OCI-LY1 (cell line): Measurements from ENCODE around the gene RGS2.
A peak's percentile ranks its signal among the peaks of the same experiment; 100 is the strongest.

Experiments
- H2AFZ ChIP-seq: fragments of 200-600 bp; sonication (generic), shearing (Covaris generic); 2 replicates; pipeline ENCODE4 v1.6.0; 2014; ENCODE audit warnings: antibody characterized with exemption, mild to moderate bottlenecking, low read length
- H3F3A ChIP-seq: fragments of 200-600 bp; sonication (generic), shearing (Covaris generic); 2 replicates; pipeline ENCODE4 v1.6.0; 2014; ENCODE audit warnings: mild to moderate bottlenecking, antibody characterized with exemption, low read length, moderate library complexity; ENCODE audit not compliant: insufficient read depth
- H3K27ac ChIP-seq: fragments of 200-600 bp; sonication (generic); 2 replicates; pipeline ENCODE4 v1.5.1; 2014; ENCODE audit warnings: low read length, mixed run types, mild to moderate bottlenecking, low read depth; ENCODE audit not compliant: poor library complexity, severe bottlenecking
- H3K27me3 ChIP-seq: fragments of 200-600 bp; sonication (generic); 2 replicates; pipeline ENCODE4 v1.6.0; 2014; ENCODE audit warnings: antibody characterized with exemption, mild to moderate bottlenecking, low read length, moderate library complexity; ENCODE audit not compliant: insufficient read depth
- H3K36me3 ChIP-seq: fragments of 200-600 bp; sonication (generic); 2 replicates; pipeline ENCODE4 v1.6.1; 2014; ENCODE audit warnings: mild to moderate bottlenecking, antibody characterized with exemption, low read length, moderate library complexity, mixed read lengths; ENCODE audit not compliant: insufficient read depth
- H3K4me1 ChIP-seq: fragments of 200-600 bp; sonication (generic); 2 replicates; pipeline ENCODE4 v1.5.1; 2014; ENCODE audit warnings: mild to moderate bottlenecking, low read length, moderate library complexity; ENCODE audit not compliant: insufficient read depth, severe bottlenecking
- H3K4me2 ChIP-seq: fragments of 200-600 bp; sonication (generic), shearing (Covaris generic); 2 replicates; pipeline ENCODE4 v1.6.1; 2014; ENCODE audit warnings: low read length
- H3K4me3 ChIP-seq: fragments of 200-600 bp; sonication (generic); 2 replicates; pipeline ENCODE4 v1.5.1; 2014; ENCODE audit warnings: low read length, low read depth, mild to moderate bottlenecking, mixed read lengths; ENCODE audit not compliant: poor library complexity, severe bottlenecking
- H3K79me2 ChIP-seq: fragments of 200-600 bp; shearing (Covaris generic); 2 replicates; pipeline ENCODE4 v1.6.1; 2016; ENCODE audit warnings: mixed run types, low read length, mixed read lengths; ENCODE audit not compliant: insufficient read depth
- H3K9ac ChIP-seq: fragments of 200-600 bp; sonication (generic), shearing (Covaris generic); 2 replicates; pipeline ENCODE4 v1.6.1; 2014; ENCODE audit warnings: mild to moderate bottlenecking, low read length, mixed read lengths
- H3K9me2 ChIP-seq: fragments of 200-600 bp; sonication (generic), shearing (Covaris generic); 2 replicates; pipeline ENCODE4 v1.6.1; 2014; ENCODE audit warnings: low read depth, mild to moderate bottlenecking, low read length, mixed read lengths
- H3K9me3 ChIP-seq: fragments of 200-600 bp; shearing (Covaris generic); 2 replicates; pipeline ENCODE4 v1.6.1; 2014; ENCODE audit warnings: low read length, mixed read lengths
- H4K20me1 ChIP-seq: fragments of 200-600 bp; sonication (generic), shearing (Covaris generic); 2 replicates; pipeline ENCODE4 v1.6.0; 2016; ENCODE audit warnings: mild to moderate bottlenecking, low read length; ENCODE audit not compliant: insufficient read depth
- CTCF ChIP-seq: fragments of 200-600 bp; sonication (generic), shearing (Covaris generic); IDR thresholded peaks from 2 replicates; pipeline ENCODE4 v1.5.1; 2017; ENCODE audit warnings: mild to moderate bottlenecking, antibody characterized with exemption, low read length, moderate library complexity, mixed read lengths
- EZH2 ChIP-seq: fragments of 200-600 bp; sonication (generic), shearing (Covaris generic); IDR thresholded peaks from 2 replicates; pipeline ENCODE4 v1.8.0; 2017; ENCODE audit warnings: borderline replicate concordance, mixed run types, mild to moderate bottlenecking, antibody characterized with exemption, low read length, moderate library complexity, mixed read lengths

RGS2 gene

GRCh38 chr1:192809307-192810252 is 741 bp downstream of the RGS2 start:
- Histone ChIP-seq H3K79me2 (peaks cover 5% of the 10 kb centered on the region; the same call in 1 of the 2 replicates), H3K9me2 (no peaks in the 10 kb centered on the region), H3K36me3 (peaks cover 17% of the 10 kb centered on the region; the same call in 1 of the 2 replicates), H3K27ac (peak overlapping the region; percentile 46), H2AFZ (no peak overlapping the region), H3K4me2 (peak overlapping the region; percentile 93), H3F3A (peaks cover 6% of the 10 kb centered on the region), H3K9ac (peak overlapping the region; percentile 69), H3K4me3 (peak overlapping the region; percentile 73), H3K4me1 (peaks cover 45% of the 10 kb centered on the region), H3K27me3 (no peaks in the 10 kb centered on the region), H4K20me1 (no peaks in the 10 kb centered on the region), H3K9me3 (no peaks in the 10 kb centered on the region)
- TF ChIP-seq EZH2 (no peak), CTCF (no peak)

- Histone ChIP-seq H3K4me2 (peak overlapping the region; percentile 93), H3K79me2 (peaks cover 5% of the 10 kb centered on the region; the same call in 1 of the 2 replicates), H2AFZ (no peak overlapping the region), H3F3A (peaks cover 6% of the 10 kb centered on the region), H3K4me1 (peaks cover 45% of the 10 kb centered on the region), H3K36me3 (peaks cover 17% of the 10 kb centered on the region; the same call in 1 of the 2 replicates), H3K9ac (peak overlapping the region; percentile 69), H3K4me3 (peak overlapping the region; percentile 73), H3K9me3 (no peaks in the 10 kb centered on the region), H3K27me3 (no peaks in the 10 kb centered on the region), H3K27ac (peak overlapping the region; percentile 30), H3K9me2 (no peaks in the 10 kb centered on the region), H4K20me1 (no peaks in the 10 kb centered on the region)
- TF ChIP-seq CTCF (no peak), EZH2 (no peak)
Measured at GRCh38 chr1:192810253-192810880, 1.5 kb downstream of the RGS2 start.

- TF ChIP-seq EZH2 = no peak
- TF ChIP-seq CTCF = no peak
- Histone ChIP-seq H3K9me2 (no peaks in the 10 kb centered on the region), H3K4me1 (peaks cover 43% of the 10 kb centered on the region), H3K9me3 (no peaks in the 10 kb centered on the region), H3K27me3 (no peaks in the 10 kb centered on the region), H3F3A (peaks cover 6% of the 10 kb centered on the region), H3K4me2 (no peak overlapping the region; the same call in 1 of the 2 replicates), H3K4me3 (no peak overlapping the region), H3K27ac (no peak overlapping the region), H3K79me2 (peaks cover 5% of the 10 kb centered on the region; the same call in 1 of the 2 replicates), H2AFZ (no peak overlapping the region), H4K20me1 (no peaks in the 10 kb centered on the region), H3K9ac (no peak overlapping the region), H3K36me3 (peaks cover 17% of the 10 kb centered on the region; the same call in 1 of the 2 replicates)
Measured at GRCh38 chr1:192811006-192811405, 2.2 kb downstream of the RGS2 start.
